NCI-H146 treated with DMSO at 0.1 percent for 48 hours (cell line): ENCODE results near the gene KLHL15.
A peak's percentile ranks its signal among the peaks of the same experiment; 100 is the strongest.
"Not testable (repeated sequence)": the region's sequence is repeated elsewhere in the genome, so short reads cannot be mapped to it uniquely, and the experiment has no call there.

Source experiments
- DNase-seq: peaks from one replicate; lab custom pipeline; 2025; ENCODE audit not compliant: unreplicated experiment; lab: John Stamatoyannopoulos, UW

Gene KLHL15, protein sequence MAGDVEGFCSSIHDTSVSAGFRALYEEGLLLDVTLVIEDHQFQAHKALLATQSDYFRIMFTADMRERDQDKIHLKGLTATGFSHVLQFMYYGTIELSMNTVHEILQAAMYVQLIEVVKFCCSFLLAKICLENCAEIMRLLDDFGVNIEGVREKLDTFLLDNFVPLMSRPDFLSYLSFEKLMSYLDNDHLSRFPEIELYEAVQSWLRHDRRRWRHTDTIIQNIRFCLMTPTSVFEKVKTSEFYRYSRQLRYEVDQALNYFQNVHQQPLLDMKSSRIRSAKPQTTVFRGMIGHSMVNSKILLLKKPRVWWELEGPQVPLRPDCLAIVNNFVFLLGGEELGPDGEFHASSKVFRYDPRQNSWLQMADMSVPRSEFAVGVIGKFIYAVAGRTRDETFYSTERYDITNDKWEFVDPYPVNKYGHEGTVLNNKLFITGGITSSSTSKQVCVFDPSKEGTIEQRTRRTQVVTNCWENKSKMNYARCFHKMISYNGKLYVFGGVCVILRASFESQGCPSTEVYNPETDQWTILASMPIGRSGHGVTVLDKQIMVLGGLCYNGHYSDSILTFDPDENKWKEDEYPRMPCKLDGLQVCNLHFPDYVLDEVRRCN

DNA sequence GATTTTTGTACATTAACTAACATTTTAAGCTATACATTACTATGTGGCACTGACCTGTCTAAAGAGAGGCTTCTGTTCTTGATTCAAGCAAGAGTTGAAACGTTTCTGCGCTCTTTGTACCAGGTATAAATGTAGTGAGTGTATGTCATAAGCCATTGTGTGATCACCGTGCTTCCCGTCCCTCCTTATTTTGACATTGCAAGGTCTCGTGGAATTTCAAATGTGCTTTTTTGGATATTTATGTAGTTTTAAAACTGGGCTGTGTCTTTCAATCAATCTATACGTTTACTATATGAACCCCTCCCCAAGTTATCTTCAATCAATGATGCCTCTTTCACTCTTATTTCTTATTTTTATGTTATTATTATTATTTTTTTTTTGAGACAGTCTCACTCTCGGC is at the start of gene KLHL15:
TSS of gene KLHL15 (minus strand) at position 101 of the 400 bp plus-strand sequence. CDS start 20,493 bp downstream, outside the sequence.
- DNase-seq: no peak

DNA sequence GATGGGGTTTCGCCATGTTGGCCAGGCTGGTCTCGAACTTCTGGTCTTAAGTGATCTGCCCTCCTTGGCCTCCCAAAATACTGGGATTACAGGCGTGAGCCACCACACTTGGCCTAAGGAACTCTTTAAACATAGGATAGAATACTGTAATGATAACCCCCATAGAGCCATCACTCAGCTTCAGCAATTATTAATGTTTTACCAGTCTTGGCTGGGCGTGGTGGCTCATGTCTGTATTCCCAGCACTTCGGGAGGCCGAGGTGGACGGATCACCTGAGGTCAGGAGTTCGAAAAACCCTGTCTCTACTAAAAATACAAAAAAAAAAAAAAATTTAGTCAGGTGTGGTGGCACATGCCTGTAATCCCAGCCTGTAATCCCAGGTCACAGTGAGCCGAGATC is 42.9 kb upstream of the KLHL15 start:
- DNase-seq: no peak

DNA sequence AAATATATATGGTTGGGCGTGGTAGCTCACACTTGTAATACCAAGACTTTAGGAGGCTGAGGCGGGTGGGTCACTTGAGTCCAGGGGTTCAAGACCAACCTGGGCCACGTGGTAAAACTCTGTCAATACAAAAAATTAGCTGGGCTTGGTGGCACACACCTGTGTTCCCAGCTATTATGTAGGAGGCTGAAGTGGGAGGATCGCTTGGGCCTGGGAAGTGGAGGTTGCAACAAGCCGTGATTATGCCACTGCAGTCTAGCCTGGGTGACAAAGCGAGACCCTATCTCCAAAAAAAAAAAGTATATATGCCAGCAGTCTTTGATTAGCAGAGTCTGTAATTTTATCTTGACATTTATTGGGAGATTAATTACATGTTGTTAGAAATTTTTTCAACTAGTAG is 36.5 kb upstream of the KLHL15 start:
- no peak for DNase-seq

DNA sequence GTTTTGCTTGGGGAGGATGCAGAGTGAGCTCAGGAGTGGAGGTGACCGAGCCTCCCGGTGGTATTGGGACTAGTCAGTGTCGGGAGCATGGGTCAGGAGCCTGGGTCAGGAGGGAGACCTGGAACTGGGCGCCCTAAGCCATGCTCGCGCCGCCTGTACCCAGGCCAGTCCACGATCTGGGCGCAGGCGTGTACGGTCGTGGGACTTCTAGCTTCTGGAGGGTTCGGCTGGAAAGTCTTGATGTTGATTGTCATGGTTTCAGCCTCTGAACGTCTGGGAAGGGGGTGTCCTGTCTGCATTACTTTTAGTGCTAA is 28.0 kb upstream of the KLHL15 start:
- no peak for DNase-seq

DNA sequence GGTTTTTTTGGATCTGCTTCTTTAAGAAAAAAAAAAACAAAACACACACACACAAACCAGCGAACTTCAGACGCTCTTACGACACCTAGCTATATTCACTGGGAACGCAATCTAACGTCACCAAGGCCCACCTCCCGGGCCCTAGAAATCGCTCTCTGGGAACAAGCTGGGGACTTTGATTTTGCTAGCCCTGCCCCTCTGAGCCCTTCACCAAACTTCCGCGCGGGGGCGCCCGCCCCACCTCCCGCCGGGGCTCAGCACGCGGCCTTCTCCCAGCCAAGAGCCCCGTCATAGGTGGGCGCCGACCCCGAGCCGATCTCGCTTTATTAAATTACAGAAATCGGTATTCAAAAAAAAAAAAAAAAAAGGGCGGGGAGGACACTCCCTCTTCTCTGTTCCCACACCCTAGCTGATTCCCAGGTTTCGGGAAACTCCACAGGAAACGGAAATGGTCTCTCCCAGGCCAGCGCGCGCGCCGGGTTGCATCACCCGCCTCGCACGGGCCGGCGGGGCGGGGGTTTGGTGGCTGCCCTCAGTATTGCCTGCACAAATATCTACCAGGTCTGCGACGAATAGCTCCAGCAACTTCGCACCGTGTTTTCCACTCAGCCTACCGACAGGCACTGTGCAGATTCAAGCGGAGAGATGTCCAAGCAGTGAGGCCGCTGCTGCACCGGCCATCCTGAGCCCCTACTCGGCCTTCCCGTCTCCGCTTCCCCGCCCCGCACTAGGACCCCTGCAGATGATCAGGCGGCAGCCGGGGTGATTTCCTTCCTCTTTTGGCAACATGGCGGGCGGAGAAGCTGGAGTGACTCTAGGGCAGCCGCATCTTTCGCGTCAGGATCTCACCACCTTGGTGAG is 27.4 kb upstream of the KLHL15 start, which contains the start of gene EIF2S3:
TSS of gene EIF2S3 (plus strand) at position 775 of the 861 bp plus-strand sequence. CDS start at position 788, 13 bp downstream.
- DNase-seq: peak; percentile 90

DNA sequence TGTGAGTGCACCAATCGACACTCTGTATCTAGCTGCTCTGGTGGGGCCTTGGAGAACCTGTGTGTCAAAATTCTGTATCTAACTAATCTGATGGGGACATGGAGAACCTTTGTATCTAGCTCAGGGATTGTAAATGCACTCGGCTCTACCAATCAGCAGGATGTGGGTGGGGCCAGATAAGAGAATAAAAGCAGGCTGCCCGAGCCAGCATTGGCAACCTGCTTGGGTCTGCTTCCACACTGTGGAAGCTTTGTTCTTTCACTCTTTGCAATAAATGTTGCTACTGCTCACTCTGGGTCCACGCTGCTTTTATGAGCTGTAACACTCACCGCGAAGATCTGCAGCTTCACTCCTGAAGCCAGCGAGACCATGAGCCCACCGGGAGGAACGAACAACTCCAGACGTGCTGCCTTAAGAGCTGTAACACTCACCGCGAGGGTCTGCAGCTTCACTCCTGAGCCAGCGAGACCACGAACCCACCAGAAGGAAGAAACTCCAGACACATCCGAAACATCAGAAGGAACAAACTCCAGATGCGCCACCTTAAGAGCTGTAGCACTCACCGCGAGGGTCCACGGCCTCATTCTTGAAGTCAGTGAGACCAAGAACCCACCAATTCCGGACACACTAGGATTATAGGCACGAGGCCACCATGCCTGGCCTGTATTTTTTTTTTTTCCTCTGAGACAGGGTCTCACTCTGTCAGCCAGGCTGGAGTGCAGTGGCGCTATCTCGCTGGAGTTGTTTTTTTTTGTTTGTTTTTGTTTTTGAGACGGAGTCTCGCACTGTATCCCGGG is 23.7 kb upstream of the KLHL15 start:
- DNase-seq: not testable (repeated sequence)

DNA sequence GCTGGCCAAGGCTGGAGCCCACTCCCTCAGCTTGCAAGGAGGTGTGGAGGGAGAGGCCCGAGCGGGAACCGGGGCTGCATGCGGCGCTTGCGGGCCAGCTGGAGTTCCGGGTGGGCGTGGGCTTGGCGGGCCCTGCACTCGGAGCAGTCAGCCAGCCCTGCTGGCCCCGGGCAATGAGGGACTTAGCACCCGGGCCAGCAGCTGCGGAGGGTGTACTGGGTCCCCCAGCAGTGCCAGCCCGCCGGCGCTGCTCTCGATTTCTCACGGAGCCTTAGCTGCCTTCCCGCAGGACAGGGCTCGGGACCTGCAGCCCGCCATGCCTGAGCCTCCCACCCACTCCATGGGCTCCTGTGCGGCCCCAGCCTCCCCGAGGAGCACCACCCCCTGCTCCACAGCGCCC is 22.7 kb upstream of the KLHL15 start:
- not testable (repeated sequence) for DNase-seq

DNA sequence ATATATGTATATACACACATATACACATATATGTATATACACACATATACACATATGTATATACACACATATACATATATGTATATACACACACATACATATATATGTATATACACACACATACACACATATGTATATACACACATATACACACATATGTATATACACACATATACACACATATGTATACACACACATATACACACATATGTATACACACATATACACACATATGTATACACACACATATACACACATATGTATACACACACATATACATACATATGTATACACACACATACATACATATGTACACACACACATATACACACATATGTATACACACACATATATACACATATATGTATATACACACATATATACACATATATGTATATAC is 19.1 kb upstream of the KLHL15 start:
- DNase-seq: not testable (repeated sequence)

DNA sequence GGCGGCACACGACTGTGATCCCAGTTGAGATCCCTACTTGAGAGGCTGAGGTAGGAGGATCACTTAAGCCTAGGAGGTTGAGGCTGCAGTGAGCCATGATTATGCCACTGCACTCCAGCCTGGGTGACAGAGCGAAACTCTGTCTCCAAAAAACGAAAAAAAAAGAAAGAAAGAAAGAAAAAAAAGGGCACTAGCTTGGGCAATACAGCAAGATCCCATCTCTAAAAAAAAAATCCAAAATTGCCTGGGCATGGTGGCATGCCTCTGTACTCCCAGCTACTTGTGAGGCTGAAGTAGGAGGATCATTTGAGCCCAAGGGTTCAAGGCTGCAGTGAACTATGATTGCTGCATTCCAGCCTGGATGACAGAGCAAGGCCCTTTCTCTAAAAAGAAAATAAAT is 10.7 kb upstream of the KLHL15 start:
- DNase-seq: no peak

DNA sequence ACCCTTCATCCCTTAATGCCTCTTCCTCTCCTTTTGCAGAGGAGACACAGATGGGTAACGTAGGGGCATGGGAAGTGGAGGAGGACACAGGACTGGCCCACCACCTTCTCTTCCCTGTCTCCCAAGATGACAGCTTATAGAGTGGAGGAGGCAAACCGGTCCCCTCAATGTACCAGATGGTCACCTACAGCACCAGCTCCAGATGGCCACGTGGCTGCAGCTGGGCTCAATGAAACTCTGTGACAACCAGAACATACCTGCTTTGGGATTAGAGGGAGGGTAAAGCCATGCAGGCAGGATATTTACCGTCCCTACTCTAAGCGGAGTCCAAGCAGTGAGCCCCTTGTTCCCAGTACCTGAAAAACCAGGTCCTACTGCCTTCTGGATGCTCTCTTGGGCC is 7.5 kb upstream of the KLHL15 start:
- no peak for DNase-seq

DNA sequence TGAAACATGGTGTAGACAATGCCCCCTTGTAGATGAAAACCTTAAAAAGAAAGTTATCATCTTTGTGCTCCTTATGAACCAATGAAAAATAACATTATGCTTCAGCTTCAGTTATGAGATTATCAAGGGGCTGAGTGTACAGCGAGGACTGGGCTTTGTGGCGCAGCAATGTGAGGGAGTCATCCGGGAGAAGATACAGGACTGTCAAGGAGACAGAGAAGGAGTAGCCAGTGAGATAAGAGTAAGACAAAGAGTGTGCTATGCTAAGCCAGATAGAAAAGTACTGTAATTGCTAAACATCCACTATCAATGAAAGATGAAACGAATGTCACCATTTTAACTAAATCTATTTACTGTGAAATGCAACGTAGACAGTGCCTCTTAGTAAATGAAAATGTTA is 3.6 kb upstream of the KLHL15 start:
- no peak for DNase-seq

DNA sequence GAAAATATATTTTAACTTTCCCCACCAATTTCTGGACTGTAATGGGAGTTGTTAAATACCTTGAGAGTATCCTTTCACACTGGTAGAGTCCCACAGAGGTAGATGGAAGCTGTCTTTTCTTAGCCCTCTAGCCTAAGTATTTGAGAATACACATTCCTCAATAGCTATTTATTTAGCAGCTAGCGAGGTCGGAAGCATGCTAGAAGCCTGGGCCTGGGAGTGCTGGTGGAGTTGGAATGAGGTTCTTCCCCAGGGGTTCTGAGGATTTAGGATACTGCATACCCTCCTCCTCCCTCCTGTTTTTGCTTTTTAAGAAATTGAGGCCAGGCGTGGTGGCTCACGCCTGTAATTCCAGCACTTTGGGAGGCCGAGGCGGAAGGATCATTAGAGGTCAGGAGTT is 999 bp upstream of the KLHL15 start:
- no peak for DNase-seq

DNA sequence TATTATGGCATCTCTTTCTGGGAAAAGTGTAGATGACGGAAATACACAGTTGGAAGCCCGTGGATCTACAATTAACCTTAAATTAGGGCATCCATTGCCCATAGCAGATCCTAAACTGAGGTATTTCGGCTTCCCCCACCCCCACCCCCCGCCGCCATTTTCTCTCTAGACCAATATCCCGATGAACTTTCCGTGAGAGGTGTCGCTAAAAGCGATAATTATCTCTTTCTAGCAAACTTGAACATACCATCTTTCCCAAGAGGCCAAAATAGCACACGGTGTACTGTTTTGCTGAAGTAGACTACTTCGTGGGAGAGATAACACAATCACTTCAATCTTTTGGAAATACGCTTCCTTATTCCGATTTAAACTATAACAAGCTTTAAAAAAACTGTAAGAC is 554 bp downstream of the KLHL15 start:
- DNase-seq: no peak

DNA sequence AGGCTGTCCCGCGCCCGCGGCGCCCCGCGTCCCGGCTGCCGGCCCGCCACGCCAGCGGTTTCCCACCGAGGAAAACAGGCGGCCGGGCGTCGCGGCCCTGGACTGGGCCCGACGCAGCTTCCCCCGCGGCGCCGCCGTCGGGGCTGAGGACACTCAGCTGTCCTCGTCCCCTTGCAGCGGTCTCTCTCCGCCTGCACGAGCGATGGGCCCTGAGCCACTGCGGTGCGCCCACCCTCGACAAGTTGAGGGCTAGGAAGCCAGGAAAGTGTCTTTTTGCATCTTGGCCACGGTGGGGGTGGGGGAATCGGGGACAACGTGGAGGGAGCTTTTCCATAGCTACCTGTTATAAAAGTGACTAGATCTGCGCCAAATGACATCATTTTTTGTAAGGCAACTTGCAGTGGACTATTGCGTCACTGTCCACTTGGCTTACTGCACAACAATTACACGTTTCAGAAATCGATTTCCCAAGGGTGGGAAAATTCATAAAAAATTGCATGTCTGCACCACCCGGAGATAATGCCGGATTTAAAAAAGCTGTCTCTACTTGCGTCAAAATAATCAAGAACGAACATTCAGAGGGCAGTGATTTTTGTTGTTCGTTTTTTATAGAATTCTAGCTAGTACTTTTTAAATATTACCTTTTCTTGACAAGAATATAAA is 1.1 kb downstream of the KLHL15 start:
- DNase-seq: no peak

DNA sequence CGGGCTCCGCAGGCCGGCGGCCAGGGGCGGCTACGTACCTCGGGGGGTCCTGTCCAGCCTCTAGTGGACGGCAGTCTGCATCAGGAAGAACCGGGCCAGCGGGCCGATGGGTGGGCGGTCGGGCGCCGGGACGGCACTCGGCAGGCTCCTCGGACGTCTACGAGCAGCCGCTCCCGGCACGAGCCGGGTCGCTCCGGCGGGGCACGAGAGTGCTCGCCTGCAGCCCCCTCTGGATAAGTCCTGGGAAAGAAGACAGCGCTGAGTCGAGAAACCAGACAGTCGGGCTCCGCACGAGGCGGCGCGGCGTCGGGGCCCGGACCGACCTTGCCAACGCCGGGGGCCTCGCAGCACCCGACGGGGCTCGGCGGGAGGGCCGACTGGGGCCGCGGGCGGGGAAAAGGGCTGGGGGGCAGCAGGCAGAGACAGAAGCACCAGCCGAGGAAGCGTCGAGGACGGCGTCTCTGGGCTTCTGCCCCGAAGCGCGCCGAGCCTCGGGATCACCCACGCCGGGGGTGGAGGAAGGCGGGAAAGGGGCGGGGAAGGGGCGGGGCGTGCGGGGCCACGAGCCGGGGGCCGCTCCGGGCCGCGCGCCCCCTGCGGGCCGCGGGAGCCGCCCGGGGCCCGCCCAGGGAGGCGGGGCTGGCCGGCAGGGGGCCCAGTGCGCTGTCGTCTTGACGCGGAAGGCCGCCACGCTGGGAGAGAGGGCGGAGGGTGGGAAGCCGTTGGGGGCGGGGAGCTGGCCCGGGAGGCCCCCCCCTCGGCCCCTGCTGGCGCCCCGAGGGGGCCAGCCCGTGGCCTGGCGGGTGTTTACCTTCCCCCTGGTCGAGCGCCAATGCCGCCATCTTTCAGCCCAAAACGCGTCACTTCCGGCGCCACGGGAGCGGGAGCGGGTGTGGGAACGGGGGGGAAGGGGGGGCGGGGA is 1.9 kb downstream of the KLHL15 start:
- peak; percentile 52 for DNase-seq

DNA sequence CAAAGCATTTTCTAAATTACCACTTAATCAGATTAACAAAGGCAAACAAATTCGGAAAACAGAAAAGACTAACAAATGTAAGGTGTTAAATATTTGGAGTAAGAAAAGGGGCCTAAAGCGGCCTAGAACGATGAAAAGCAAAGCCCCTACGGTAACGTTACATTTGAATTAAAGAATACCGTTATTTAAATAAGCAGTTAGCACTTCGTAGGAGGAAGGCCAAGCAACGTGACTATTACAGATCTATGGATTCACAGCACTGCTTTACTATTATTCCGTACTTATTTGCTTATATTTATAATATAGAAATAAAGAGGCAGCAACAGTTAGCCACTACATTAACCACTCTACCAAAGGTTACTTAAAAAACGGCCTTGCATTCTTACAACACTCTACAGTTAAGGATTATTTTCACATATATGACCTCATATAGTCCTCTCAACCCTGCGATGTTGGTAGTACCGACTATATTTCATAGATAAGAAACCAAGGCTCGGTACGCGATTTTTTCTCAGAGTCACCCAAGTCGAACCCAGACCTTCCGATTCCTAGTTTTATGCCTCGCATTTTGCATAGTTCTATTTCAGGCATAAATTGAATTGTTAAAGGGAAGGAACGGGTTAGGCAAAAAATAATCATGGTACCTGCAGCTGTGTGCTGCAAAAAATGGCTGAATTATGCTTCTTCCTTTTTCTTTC is 2.9 kb downstream of the KLHL15 start:
- no peak for DNase-seq

DNA sequence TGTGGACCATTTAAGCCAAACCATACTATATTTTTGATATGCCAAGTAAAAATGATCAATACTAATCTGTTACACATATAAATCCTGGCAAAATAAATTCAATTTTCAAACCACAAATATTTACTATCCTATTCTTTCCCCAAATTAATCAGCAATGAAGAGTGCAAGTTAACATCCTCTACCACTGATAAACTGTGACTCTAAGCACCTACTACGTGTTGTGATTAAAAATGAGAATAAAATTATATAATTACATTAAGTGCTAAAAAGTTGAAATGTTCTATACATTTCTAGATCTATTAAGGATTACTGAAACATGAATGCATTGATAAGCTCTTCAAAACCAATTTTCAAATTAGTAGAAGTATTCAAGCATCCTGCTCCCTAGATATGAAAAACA is 3.4 kb downstream of the KLHL15 start:
- DNase-seq: no peak

DNA sequence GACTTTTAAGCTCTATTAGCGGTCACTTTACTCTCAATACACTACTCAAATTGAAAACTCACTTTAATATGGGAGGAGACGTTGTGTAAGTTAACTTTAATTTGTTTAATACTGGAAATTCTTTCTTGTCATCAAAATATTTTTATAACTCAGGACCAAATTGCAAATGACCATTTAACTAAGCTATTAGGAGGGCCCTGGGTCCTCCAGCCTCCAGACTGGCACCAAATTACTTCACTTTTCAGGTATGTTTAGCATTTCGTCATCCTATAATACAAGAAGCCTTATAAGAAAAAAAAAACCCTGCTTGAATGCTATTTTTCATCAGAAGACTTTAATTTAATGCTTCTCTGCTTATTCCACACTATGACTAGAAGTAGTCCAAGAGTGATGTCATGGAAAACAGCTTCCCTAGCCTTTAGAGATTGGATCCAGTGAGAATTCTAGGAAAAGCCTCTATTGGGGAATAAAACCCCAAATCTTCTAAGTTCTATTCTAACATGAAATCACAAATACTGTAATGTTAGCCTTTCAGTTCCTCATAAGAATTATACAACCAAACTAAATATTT is 6.6 kb downstream of the KLHL15 start:
- no peak for DNase-seq
